SU-DHL-6 (cell line): ENCODE data around the gene ZFAND3.

Experiments used
- H2AFZ ChIP-seq: fragments of 200-600 bp; sonication (generic); 2 replicates; pipeline ENCODE4 v1.6.1; 2014; ENCODE audit warnings: low read depth, mild to moderate bottlenecking, moderate library complexity, mixed read lengths, antibody characterized with exemption, low read length; ENCODE audit not compliant: severe bottlenecking
- H3F3A ChIP-seq: fragments of 200-600 bp; shearing (Covaris generic); 2 replicates; pipeline ENCODE4 v1.6.0; 2016; ENCODE audit warnings: antibody characterized with exemption, mild to moderate bottlenecking; ENCODE audit not compliant: insufficient read depth
- H3K27ac ChIP-seq: fragments of 200-600 bp; sonication (generic); 2 replicates; pipeline ENCODE4 v1.5.1; 2016; ENCODE audit warnings: low read depth, mild to moderate bottlenecking, low read length, moderate library complexity, mixed read lengths
- H3K27me3 ChIP-seq: fragments of 200-600 bp; sonication (generic), shearing (Covaris generic); 2 replicates; pipeline ENCODE4 v1.6.0; 2014; ENCODE audit warnings: mild to moderate bottlenecking, low read length
- H3K36me3 ChIP-seq: fragments of 200-600 bp; sonication (generic); 2 replicates; pipeline ENCODE4 v1.6.1; 2014; ENCODE audit warnings: mild to moderate bottlenecking, low read length, mixed read lengths
- H3K4me2 ChIP-seq: fragments of 300-600, 200-600 bp; shearing (Covaris generic), sonication (generic); 2 replicates; pipeline ENCODE4 v1.6.0; 2014; ENCODE audit warnings: low read length, low read depth, mild to moderate bottlenecking; ENCODE audit not compliant: poor library complexity, severe bottlenecking
- H3K4me3 ChIP-seq: fragments of 200-600 bp; sonication (generic); 2 replicates; pipeline ENCODE4 v1.5.1; 2014; ENCODE audit warnings: antibody characterized with exemption, low read length, mild to moderate bottlenecking, mixed read lengths; ENCODE audit not compliant: insufficient read depth, poor library complexity, severe bottlenecking
- H3K79me2 ChIP-seq: fragments of 200-600 bp; sonication (generic); 2 replicates; pipeline ENCODE4 v1.6.1; 2014; ENCODE audit warnings: mild to moderate bottlenecking, low read length, moderate library complexity; ENCODE audit not compliant: insufficient read depth
- H3K9ac ChIP-seq: fragments of 200-600 bp; sonication (generic); 2 replicates; pipeline ENCODE4 v1.7.0; 2014; ENCODE audit warnings: mild to moderate bottlenecking, low read length
- H3K9me2 ChIP-seq: fragments of 200-600 bp; sonication (generic); replicated peaks from 2 replicates; pipeline ENCODE4 v1.6.1; 2014; ENCODE audit warnings: low read length; ENCODE audit not compliant: insufficient read depth
- H3K9me3 ChIP-seq: fragments of 200-600 bp; sonication (generic); 2 replicates; pipeline ENCODE4 v1.6.1; 2014; ENCODE audit warnings: low read length, mixed read lengths; ENCODE audit not compliant: insufficient read depth
- H4K20me1 ChIP-seq: fragments of 200-600 bp; sonication (generic); 2 replicates; pipeline ENCODE4 v1.6.1; 2014; ENCODE audit warnings: low read depth, mild to moderate bottlenecking, antibody characterized with exemption, low read length, moderate library complexity, mixed read lengths
- CTCF ChIP-seq: fragments of 200-600 bp; sonication (generic); IDR thresholded peaks from one replicate; pipeline ENCODE4 v1.5.1; 2017; ENCODE audit warnings: antibody characterized with exemption, mild to moderate bottlenecking, low read length, moderate library complexity; ENCODE audit not compliant: insufficient read depth, poor library complexity, severe bottlenecking
- EZH2phosphoT487 ChIP-seq: fragments of 200-600 bp; sonication (generic), shearing (Covaris generic); conservative IDR thresholded peaks from 2 replicates; pipeline ENCODE4 v1.6.1; 2018; ENCODE audit warnings: mild to moderate bottlenecking, antibody characterized with exemption, low read length, moderate library complexity, mixed read lengths

Gene ZFAND3

GRCh38 chr6:37936906-37937305 lies 117.4 kb downstream of the ZFAND3 start:
- Histone ChIP-seq H3K4me2 (no peak overlapping the region), H3F3A (peaks cover 4% of the 10 kb centered on the region; the same call in 1 of the 2 replicates), H3K27ac (no peak overlapping the region), H3K27me3 (no peaks in the 10 kb centered on the region), H3K79me2 (no peaks in the 10 kb centered on the region), H3K9me2 (no peaks in the 10 kb centered on the region), H4K20me1 (0 out of 2 replicates have a peak, but pooled peaks cover 26% of the 10 kb centered on the region), H3K4me3 (no peak overlapping the region), H3K9ac (no peak overlapping the region), H2AFZ (no peak overlapping the region), H3K36me3 (no peaks in the 10 kb centered on the region), H3K9me3 (no peaks in the 10 kb centered on the region)
- no peak for TF ChIP-seq EZH2phosphoT487
- TF ChIP-seq CTCF, result no peak

GRCh38 chr6:37938909-37939308 lies 119.4 kb downstream of the ZFAND3 start:
- no peaks in the 10 kb centered on the region for H3K27me3 ChIP-seq
- peaks cover 41% of the 10 kb centered on the region; the same call in 1 of the 2 replicates for H4K20me1 ChIP-seq
- no peaks in the 10 kb centered on the region for H3K9me2 ChIP-seq
- H3K36me3 ChIP-seq, result no peaks in the 10 kb centered on the region
- no peak overlapping the region for H2AFZ ChIP-seq
- no peaks in the 10 kb centered on the region for H3F3A ChIP-seq
- H3K4me2 ChIP-seq, result no peak overlapping the region
- H3K4me3 ChIP-seq, result no peak overlapping the region
- H3K9ac ChIP-seq, result no peak overlapping the region
- H3K27ac ChIP-seq, result no peak overlapping the region
- TF ChIP-seq CTCF, result no peak
- TF ChIP-seq EZH2phosphoT487, result no peak
- H3K9me3 ChIP-seq, result no peaks in the 10 kb centered on the region
- H3K79me2 ChIP-seq, result no peaks in the 10 kb centered on the region

GRCh38 chr6:37940074-37940847 lies 120.7 kb downstream of the ZFAND3 start:
- Histone ChIP-seq H2AFZ (no peak overlapping the region), H4K20me1 (peaks cover 37% of the 10 kb centered on the region; the same call in 1 of the 2 replicates), H3K27ac (no peak overlapping the region), H3K4me3 (no peak overlapping the region), H3K9me3 (no peaks in the 10 kb centered on the region), H3K27me3 (no peaks in the 10 kb centered on the region), H3K9ac (no peak overlapping the region), H3K9me2 (no peaks in the 10 kb centered on the region), H3F3A (no peaks in the 10 kb centered on the region), H3K36me3 (no peaks in the 10 kb centered on the region), H3K79me2 (no peaks in the 10 kb centered on the region), H3K4me2 (no peak overlapping the region)
- no peak for TF ChIP-seq CTCF
- TF ChIP-seq EZH2phosphoT487, result no peak
